Activated CD4-positive, alpha-beta T cell treated with anti-CD3 and anti-CD28 coated beads, Interleukin-2, amount 10 ng/mL, durations not matched to agents 24 days and 14 days (primary cell): Measurements from ENCODE around the gene ARRDC4. TPM values are rescaled to one million over a fixed set of nuclear protein-coding genes. Genes with fewer than 3 reads are reported as not detected.
"Not testable (repeated sequence)": the region's sequence is repeated elsewhere in the genome, so short reads cannot be mapped to it uniquely, and the experiment has no call there.

Experiments
- DNase-seq: peaks from one replicate; pipeline ENCODE4 v3.0.0; 2022
- H3K27ac Mint-ChIP-seq: one replicate; pipeline ENCODE4 v1.8.0; 2022; ENCODE audit warnings: mild to moderate bottlenecking, mixed read lengths
- H3K27me3 Mint-ChIP-seq: one replicate; pipeline ENCODE4 v1.8.0; 2022; ENCODE audit warnings: mixed read lengths
- H3K36me3 Mint-ChIP-seq: one replicate; pipeline ENCODE4 v1.8.0; 2022; ENCODE audit warnings: low read depth, mild to moderate bottlenecking, mixed read lengths
- H3K4me1 Mint-ChIP-seq: one replicate; pipeline ENCODE4 v1.8.0; 2021; ENCODE audit warnings: mixed read lengths
- H3K4me3 Mint-ChIP-seq: one replicate; pipeline ENCODE4 v1.8.0; 2022; ENCODE audit warnings: mild to moderate bottlenecking, moderate library complexity, mixed read lengths
- H3K9me3 Mint-ChIP-seq: one replicate; pipeline ENCODE4 v1.8.0; 2021; ENCODE audit warnings: mixed read lengths
- intact Hi-C: fragments of 100-400 bp; cut with micrococcal nuclease; formaldehyde crosslinking; loops from one replicate; pipeline ENCODE4 v1.15.1; 2023
- total RNA-seq: library from RNA; stranded (reverse); gene quantifications from 2 replicates; pipeline ENCODE4 v1.2.3, GENCODE V29; 2022

The ARRDC4 gene
- total RNA-seq, 1 donor from 2014 or later, result 1.1 TPM

GRCh38 chr15:97976766-97977503 is 16.4 kb downstream of the ARRDC4 start:
- Mint-ChIP-seq H3K27me3 (peaks cover 3% of the 10 kb centered on the region), H3K9me3 (no peaks in the 10 kb centered on the region), H3K36me3 (no peaks in the 10 kb centered on the region), H3K4me1 (peaks cover 3% of the 10 kb centered on the region), H3K27ac (no peak overlapping the region), H3K4me3 (no peak overlapping the region)
- DNase-seq, result no peak
- intact Hi-C loops, result no loop called here

GRCh38 chr15:97977734-97978133 is 17.2 kb downstream of the ARRDC4 start:
- H3K4me1 Mint-ChIP-seq, result peaks cover 3% of the 10 kb centered on the region
- H3K36me3 Mint-ChIP-seq, result no peaks in the 10 kb centered on the region
- H3K9me3 Mint-ChIP-seq, result no peaks in the 10 kb centered on the region
- DNase-seq, result peak; percentile 26
- H3K27me3 Mint-ChIP-seq, result peaks cover 3% of the 10 kb centered on the region
- intact Hi-C loops, result no loop called here
- H3K27ac Mint-ChIP-seq, result no peak overlapping the region
- no peak overlapping the region for H3K4me3 Mint-ChIP-seq

- Mint-ChIP-seq H3K27me3 (peaks cover 3% of the 10 kb centered on the region), H3K36me3 (no peaks in the 10 kb centered on the region), H3K4me3 (no peak overlapping the region), H3K27ac (no peak overlapping the region), H3K9me3 (no peaks in the 10 kb centered on the region), H3K4me1 (peaks cover 3% of the 10 kb centered on the region)
- DNase-seq, result peak; percentile 43
- intact Hi-C loops, result no loop called here
Observed at GRCh38 chr15:97978401-97979139, 18.1 kb downstream of the ARRDC4 start.

DNA sequence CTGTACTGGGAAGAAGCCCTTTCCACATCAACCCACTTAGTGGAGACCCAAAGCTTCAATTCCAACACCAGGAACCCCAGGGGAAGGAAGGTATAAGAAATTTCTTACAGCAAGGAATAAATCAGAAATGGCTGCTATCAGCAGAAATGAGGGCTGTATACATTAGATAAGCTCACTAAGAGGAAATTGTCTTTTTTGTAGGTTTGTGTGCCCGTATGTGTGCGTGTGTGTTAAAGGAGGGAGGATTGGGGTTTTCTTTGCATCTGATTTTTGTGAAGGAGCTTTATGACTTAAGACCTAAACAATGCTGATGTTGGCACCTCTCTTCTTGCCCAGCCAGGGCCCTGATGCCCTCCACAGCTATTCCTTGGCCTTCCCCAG is 18.6 kb downstream of the ARRDC4 start:
- DNase-seq, result no peak
- H3K9me3 Mint-ChIP-seq, result peaks cover 3% of the 10 kb centered on the region
- intact Hi-C loops, result no loop called here
- H3K27me3 Mint-ChIP-seq, result peaks cover 3% of the 10 kb centered on the region
- H3K4me3 Mint-ChIP-seq, result no peak overlapping the region
- no peaks in the 10 kb centered on the region for H3K36me3 Mint-ChIP-seq
- no peak overlapping the region for H3K27ac Mint-ChIP-seq
- H3K4me1 Mint-ChIP-seq, result peaks cover 3% of the 10 kb centered on the region

- H3K4me1 Mint-ChIP-seq, result peaks cover 3% of the 10 kb centered on the region
- H3K27me3 Mint-ChIP-seq, result peaks cover 3% of the 10 kb centered on the region
- H3K27ac Mint-ChIP-seq, result no peak overlapping the region
- H3K36me3 Mint-ChIP-seq, result no peaks in the 10 kb centered on the region
- H3K4me3 Mint-ChIP-seq, result no peak overlapping the region
- intact Hi-C loops, result no loop called here
- DNase-seq, result no peak
- H3K9me3 Mint-ChIP-seq, result peaks cover 8% of the 10 kb centered on the region
Observed at GRCh38 chr15:97981058-97981457, 20.6 kb downstream of the ARRDC4 start.

GRCh38 chr15:97981758-97982157 is 21.3 kb downstream of the ARRDC4 start:
- Mint-ChIP-seq H3K9me3 (peaks cover 14% of the 10 kb centered on the region), H3K4me1 (peaks cover 3% of the 10 kb centered on the region), H3K27ac (no peak overlapping the region), H3K36me3 (no peaks in the 10 kb centered on the region), H3K27me3 (peaks cover 3% of the 10 kb centered on the region), H3K4me3 (no peak overlapping the region)
- no peak for DNase-seq
- intact Hi-C loops, result no loop called here

DNA sequence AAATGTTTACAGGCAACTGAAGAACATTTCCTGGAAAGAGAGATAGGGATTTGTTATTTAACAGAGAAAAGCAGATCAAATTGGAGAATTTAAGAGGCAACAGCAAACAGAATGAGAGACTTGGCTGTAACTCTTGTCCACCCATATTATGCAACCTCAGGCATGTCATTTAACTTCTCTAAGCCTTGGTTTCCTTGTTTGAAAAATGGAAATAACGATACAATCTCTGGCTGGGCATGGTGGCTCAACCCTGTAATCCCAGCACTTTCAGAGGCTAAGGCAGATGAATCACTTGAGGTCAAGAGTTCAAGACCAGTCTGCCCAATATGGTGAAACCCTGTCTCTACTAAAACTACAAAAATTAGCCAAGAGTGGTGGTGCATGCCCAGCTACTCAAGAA is 23.7 kb downstream of the ARRDC4 start:
- H3K36me3 Mint-ChIP-seq, result no peaks in the 10 kb centered on the region
- H3K4me1 Mint-ChIP-seq, result peaks cover 3% of the 10 kb centered on the region
- no peak overlapping the region for H3K27ac Mint-ChIP-seq
- H3K4me3 Mint-ChIP-seq, result no peak overlapping the region
- DNase-seq, result no peak
- intact Hi-C loops, result no loop called here
- H3K27me3 Mint-ChIP-seq, result no peaks in the 10 kb centered on the region
- H3K9me3 Mint-ChIP-seq, result peaks cover 19% of the 10 kb centered on the region

- peaks cover 19% of the 10 kb centered on the region for H3K9me3 Mint-ChIP-seq
- peak; percentile 19 for DNase-seq
- intact Hi-C loops, H3K27ac Mint-ChIP-seq, H3K27me3 Mint-ChIP-seq, H3K4me1 Mint-ChIP-seq, H3K4me3 Mint-ChIP-seq, H3K36me3 Mint-ChIP-seq: not testable (repeated sequence)
Observed at GRCh38 chr15:97985979-97986378, 25.5 kb downstream of the ARRDC4 start.

DNA sequence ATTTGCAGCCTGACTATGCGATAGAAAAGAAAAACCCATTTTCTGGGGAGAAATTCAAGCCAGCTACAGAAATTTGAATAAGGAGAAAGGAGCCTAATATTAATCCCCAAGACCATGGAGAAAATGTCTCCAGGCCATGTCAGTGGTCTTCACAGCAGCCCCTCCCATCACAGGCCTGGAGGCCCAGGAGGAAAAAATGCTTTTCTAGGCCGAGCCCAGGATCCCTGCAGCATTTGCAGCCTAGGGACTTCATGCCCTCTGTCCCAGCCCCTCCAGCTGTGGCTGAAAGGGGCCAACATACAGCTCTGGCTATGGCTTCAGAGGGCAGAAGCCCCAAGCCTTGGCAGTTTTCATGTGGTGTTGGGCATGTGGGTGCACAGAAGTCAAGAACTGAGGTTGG is 26.3 kb downstream of the ARRDC4 start:
- Mint-ChIP-seq H3K36me3 (no peaks in the 10 kb centered on the region), H3K9me3 (peaks cover 19% of the 10 kb centered on the region), H3K4me3 (no peak overlapping the region), H3K27me3 (no peaks in the 10 kb centered on the region), H3K4me1 (no peaks in the 10 kb centered on the region), H3K27ac (no peak overlapping the region)
- DNase-seq, result peak; percentile 21
- intact Hi-C loops, result no loop called here

- H3K9me3 Mint-ChIP-seq, result peaks cover 15% of the 10 kb centered on the region
- no peaks in the 10 kb centered on the region for H3K27me3 Mint-ChIP-seq
- intact Hi-C loops, result no loop called here
- DNase-seq, result no peak
- no peaks in the 10 kb centered on the region for H3K36me3 Mint-ChIP-seq
- H3K4me1 Mint-ChIP-seq, result no peaks in the 10 kb centered on the region
- no peak overlapping the region for H3K4me3 Mint-ChIP-seq
- H3K27ac Mint-ChIP-seq, result no peak overlapping the region
Observed at GRCh38 chr15:97989299-97989698, 28.8 kb downstream of the ARRDC4 start.

GRCh38 chr15:97991972-97992541 is 31.6 kb downstream of the ARRDC4 start:
- Mint-ChIP-seq H3K4me1 (peaks cover 9% of the 10 kb centered on the region), H3K4me3 (no peak overlapping the region), H3K27me3 (no peaks in the 10 kb centered on the region), H3K9me3 (peaks cover 5% of the 10 kb centered on the region), H3K36me3 (no peaks in the 10 kb centered on the region), H3K27ac (no peak overlapping the region)
- DNase-seq, result no peak
- intact Hi-C loops, result no loop called here

- peaks cover 4% of the 10 kb centered on the region for H3K9me3 Mint-ChIP-seq
- H3K27me3 Mint-ChIP-seq, result no peaks in the 10 kb centered on the region
- H3K4me3 Mint-ChIP-seq, result no peak overlapping the region
- no peak overlapping the region for H3K27ac Mint-ChIP-seq
- intact Hi-C loops, result no loop called here
- peaks cover 9% of the 10 kb centered on the region for H3K4me1 Mint-ChIP-seq
- no peaks in the 10 kb centered on the region for H3K36me3 Mint-ChIP-seq
- DNase-seq, result no peak
Observed at GRCh38 chr15:97992823-97993222, 32.3 kb downstream of the ARRDC4 start.

GRCh38 chr15:97993310-97993738 is 32.8 kb downstream of the ARRDC4 start:
- Mint-ChIP-seq H3K4me1 (peaks cover 9% of the 10 kb centered on the region), H3K9me3 (no peaks in the 10 kb centered on the region), H3K36me3 (no peaks in the 10 kb centered on the region), H3K27me3 (no peaks in the 10 kb centered on the region), H3K27ac (no peak overlapping the region), H3K4me3 (no peak overlapping the region)
- no peak for DNase-seq
- intact Hi-C loops, result no loop called here

- no peak overlapping the region for H3K4me3 Mint-ChIP-seq
- H3K27ac Mint-ChIP-seq, result no peak overlapping the region
- peaks cover 9% of the 10 kb centered on the region for H3K4me1 Mint-ChIP-seq
- H3K36me3 Mint-ChIP-seq, result no peaks in the 10 kb centered on the region
- H3K9me3 Mint-ChIP-seq, result no peaks in the 10 kb centered on the region
- DNase-seq, result no peak
- intact Hi-C loops, result no loop called here
- no peaks in the 10 kb centered on the region for H3K27me3 Mint-ChIP-seq
Observed at GRCh38 chr15:97994236-97994635, 33.7 kb downstream of the ARRDC4 start.
